Activated CD8-positive, alpha-beta T cell treated with anti-CD3 and anti-CD28 coated beads for 36 hours (primary cell): ENCODE measurements around the gene THRSP. TPM values are rescaled to one million over a fixed set of nuclear protein-coding genes. Genes with fewer than 3 reads are reported as not detected.
"Not testable (repeated sequence)": the region's sequence is repeated elsewhere in the genome, so short reads cannot be mapped to it uniquely, and the experiment has no call there.

Experiments used
- ATAC-seq: fragments of 200-7000 bp; cut with Tn5 transposase; one replicate; pipeline ENCODE4 v1.10.0; 2021; ENCODE audit warnings: mild to moderate bottlenecking, moderate library complexity
- CTCF ChIA-PET: fragments of 350-600 bp; sonication (Branson Sonifier 250); formaldehyde crosslinking; loops from one replicate; lab custom pipeline; 2021; ENCODE audit warnings: antibody characterized with exemption; lab: Charles Lee
- POLR2A ChIA-PET: fragments of 350-600 bp; sonication (Branson Sonifier 250); formaldehyde crosslinking; loops from one replicate; lab custom pipeline; 2021; ENCODE audit warnings: antibody characterized with exemption; lab: Charles Lee
- DNase-seq: peaks from one replicate; pipeline ENCODE4 v3.0.0-alpha.2; 2020
- H3K27ac Mint-ChIP-seq: one replicate; pipeline ENCODE4 v1.8.0; 2021; ENCODE audit warnings: mild to moderate bottlenecking, mixed read lengths
- H3K27me3 Mint-ChIP-seq: one replicate; pipeline ENCODE4 v1.8.0; 2021; ENCODE audit warnings: mixed read lengths
- H3K36me3 Mint-ChIP-seq: one replicate; pipeline ENCODE4 v1.8.0; 2021; ENCODE audit warnings: low read depth, mixed read lengths
- H3K4me1 Mint-ChIP-seq: one replicate; pipeline ENCODE4 v1.8.0; 2021; ENCODE audit warnings: low read depth, mixed read lengths
- H3K4me3 Mint-ChIP-seq: one replicate; pipeline ENCODE4 v1.8.0; 2021; ENCODE audit warnings: mild to moderate bottlenecking, moderate library complexity, mixed read lengths
- H3K9me3 Mint-ChIP-seq: one replicate; pipeline ENCODE4 v1.8.0; 2021; ENCODE audit warnings: mixed read lengths
- intact Hi-C: fragments of 100-400 bp; cut with micrococcal nuclease; formaldehyde crosslinking; loops from one replicate; pipeline ENCODE4 v1.10.0; 2022
- total RNA-seq, 2 experiments: library from RNA; stranded (reverse); gene quantifications; one replicate each; pipeline ENCODE4 v1.2.3, GENCODE V29; 2021
- TF ChIP-seq, protein P1 (sequence below): fragments of 200-600 bp; IDR thresholded peaks from one replicate; pipeline ENCODE4 v1.8.0; 2022; ENCODE audit warnings: antibody characterized with exemption, mild to moderate bottlenecking

THRSP gene
- total RNA-seq, 2 experiments from 2014 or later = not detected

DNA sequence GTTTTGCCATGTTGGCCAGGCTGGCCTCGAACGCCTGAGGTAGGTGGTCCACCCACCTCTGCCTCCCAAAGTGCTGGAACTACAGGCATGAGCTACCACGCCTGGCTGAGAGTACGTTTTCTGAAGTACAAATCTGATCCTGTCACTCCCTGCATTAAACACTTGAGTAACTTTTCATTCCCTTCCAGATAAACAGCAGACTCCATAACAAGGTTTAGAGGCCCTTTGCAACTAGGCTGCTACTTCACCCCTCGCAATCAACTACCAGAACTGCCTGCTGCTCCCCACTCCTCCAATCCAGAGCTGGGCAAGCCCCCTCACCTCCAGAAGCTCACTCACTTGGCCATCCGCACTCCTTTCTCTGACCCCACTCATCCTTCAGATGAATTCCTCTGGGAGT lies 42.0 kb upstream of the THRSP start:
- no peak overlapping the region for H3K4me3 Mint-ChIP-seq
- ChIA-PET CTCF (interaction anchor here (2.5 kb wide), 1 partner anchor 24 kb away, joined by 15 read pairs; no protein-coding TSS in a partner anchor), POLR2A (no interaction called here)
- intact Hi-C loops = no loop called here
- no peak overlapping the region for H3K27ac Mint-ChIP-seq
- DNase-seq (no peak), ATAC-seq (no peak)
- no peaks in the 10 kb centered on the region for H3K4me1 Mint-ChIP-seq
- H3K27me3 Mint-ChIP-seq = peaks cover 12% of the 10 kb centered on the region
- H3K9me3 Mint-ChIP-seq = no peaks in the 10 kb centered on the region
- TF ChIP-seq, protein P1, sequence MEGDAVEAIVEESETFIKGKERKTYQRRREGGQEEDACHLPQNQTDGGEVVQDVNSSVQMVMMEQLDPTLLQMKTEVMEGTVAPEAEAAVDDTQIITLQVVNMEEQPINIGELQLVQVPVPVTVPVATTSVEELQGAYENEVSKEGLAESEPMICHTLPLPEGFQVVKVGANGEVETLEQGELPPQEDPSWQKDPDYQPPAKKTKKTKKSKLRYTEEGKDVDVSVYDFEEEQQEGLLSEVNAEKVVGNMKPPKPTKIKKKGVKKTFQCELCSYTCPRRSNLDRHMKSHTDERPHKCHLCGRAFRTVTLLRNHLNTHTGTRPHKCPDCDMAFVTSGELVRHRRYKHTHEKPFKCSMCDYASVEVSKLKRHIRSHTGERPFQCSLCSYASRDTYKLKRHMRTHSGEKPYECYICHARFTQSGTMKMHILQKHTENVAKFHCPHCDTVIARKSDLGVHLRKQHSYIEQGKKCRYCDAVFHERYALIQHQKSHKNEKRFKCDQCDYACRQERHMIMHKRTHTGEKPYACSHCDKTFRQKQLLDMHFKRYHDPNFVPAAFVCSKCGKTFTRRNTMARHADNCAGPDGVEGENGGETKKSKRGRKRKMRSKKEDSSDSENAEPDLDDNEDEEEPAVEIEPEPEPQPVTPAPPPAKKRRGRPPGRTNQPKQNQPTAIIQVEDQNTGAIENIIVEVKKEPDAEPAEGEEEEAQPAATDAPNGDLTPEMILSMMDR = no peak
- no peaks in the 10 kb centered on the region for H3K36me3 Mint-ChIP-seq

DNA sequence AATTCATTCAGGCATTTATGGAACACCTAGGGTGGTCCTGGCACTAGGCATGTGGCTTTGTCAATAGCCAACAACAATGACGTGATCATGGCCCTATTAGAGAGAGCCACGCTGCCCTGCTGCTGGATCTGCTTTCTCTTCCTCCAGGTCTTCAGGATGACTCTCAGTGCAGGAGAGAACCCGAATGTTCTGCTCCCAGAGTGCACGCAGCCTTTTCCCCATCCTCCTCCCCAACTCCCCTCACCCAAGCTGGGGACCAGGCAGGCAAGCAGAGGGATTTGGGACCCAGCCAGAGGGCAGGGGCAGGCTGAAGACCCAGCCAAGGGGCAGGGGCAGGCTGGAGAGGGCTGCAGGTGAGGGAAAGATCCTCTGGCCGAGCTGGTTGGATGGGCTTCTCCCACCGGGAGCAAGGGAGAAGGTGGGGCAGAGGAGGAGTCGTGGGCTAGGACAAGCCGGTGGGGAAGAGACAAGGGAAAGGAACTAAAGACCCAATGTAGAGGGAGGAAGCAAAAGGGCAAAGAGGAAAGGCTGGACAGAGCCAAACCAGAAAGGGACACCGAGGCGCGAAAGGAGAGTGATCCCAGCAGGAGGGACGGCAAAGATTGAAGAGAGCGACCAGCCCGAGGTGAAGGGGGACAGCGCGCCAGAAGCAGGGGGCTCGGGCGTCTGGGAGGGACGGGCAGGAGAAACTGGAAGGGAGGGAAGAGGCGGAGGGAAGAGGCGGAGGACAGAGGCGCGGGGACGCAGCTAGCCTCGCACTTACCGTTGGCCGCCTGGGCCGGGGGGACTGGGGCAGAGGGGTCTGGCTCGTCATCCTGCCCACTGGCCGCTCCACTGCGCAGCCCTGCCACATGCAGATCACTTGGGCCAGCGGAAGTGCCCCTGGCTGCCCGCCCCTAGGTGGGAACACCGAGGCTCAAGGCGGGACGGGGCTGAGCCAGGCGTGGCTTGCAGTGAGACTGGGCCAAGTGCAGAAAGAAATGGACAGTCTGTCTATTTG lies 41.0 kb upstream of the THRSP start, which contains the start of gene KCTD14:
Gene KCTD14, minus strand, starts transcription at position 880 of the 1,000 bp plus-strand sequence. Its CDS starts 27 bp downstream, at position 853.
- TF ChIP-seq, protein P1 = no peak
- peaks cover 12% of the 10 kb centered on the region for H3K27me3 Mint-ChIP-seq
- no peaks in the 10 kb centered on the region for H3K9me3 Mint-ChIP-seq
- H3K36me3 Mint-ChIP-seq = no peaks in the 10 kb centered on the region
- CTCF ChIA-PET = interaction anchor here (2.5 kb wide), 1 partner anchor 23 kb away, joined by 15 read pairs; no protein-coding TSS in a partner anchor
- DNase-seq (no peak), ATAC-seq (no peak)
- H3K4me1 Mint-ChIP-seq = no peaks in the 10 kb centered on the region
- intact Hi-C loops = no loop called here
- POLR2A ChIA-PET = no interaction called here
- no peak within 1 kb of the TSS for H3K27ac Mint-ChIP-seq
- no peak within 1 kb of the TSS for H3K4me3 Mint-ChIP-seq

DNA sequence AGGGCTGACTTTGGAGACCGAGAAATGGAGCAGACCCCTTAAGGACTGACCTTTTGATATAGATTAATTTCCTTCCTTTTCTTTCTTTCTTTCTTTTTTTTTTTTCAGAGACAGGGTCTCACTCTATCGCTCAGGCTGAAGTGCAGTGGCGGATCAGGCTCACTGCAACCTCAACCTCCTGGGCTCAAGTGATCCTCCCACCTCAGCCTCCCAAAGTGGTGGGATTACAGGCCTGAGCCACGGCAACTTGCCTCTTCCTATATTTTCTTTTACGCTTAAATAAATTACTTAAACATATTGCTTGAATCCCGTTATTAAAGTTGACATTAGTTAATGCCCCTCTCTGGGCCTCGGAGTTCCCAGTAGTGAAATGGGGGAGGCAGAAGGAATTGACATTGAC lies 40.2 kb upstream of the THRSP start:
- Mint-ChIP-seq H3K27me3 (peaks cover 12% of the 10 kb centered on the region), H3K4me3 (no peak overlapping the region), H3K9me3 (no peaks in the 10 kb centered on the region), H3K36me3 (no peaks in the 10 kb centered on the region), H3K27ac (no peak overlapping the region), H3K4me1 (no peaks in the 10 kb centered on the region)
- TF ChIP-seq, protein P1 = no peak
- no peak for ATAC-seq
- intact Hi-C loops = no loop called here
- POLR2A ChIA-PET = no interaction called here
- CTCF ChIA-PET = interaction anchor here (0.9 kb wide), 1 partner anchor 24 kb away, joined by 3 read pairs; no protein-coding TSS in a partner anchor
- no peak for DNase-seq

DNA sequence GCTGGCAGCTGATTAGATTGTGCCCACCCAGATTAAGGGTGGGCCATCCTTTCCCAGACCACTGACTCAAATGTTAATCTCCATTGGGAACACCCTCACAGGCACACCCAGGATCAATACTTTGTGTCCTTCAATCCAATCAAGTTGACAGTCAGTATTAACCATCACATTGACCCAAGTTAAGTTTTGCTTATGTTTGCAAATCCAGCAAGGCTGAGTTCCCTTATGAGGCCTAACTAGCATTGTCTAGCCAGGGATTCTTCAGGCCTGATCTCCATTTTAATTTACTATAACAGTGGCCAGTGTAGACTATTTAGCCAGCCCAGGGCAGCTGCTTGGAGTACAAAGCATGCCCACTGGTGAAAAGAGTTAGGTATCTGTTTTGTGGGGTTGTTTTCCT lies 38.3 kb upstream of the THRSP start:
- CTCF ChIA-PET = no interaction called here
- Mint-ChIP-seq H3K9me3 (no peaks in the 10 kb centered on the region), H3K4me3 (no peak overlapping the region), H3K4me1 (no peaks in the 10 kb centered on the region), H3K27me3 (peaks cover 12% of the 10 kb centered on the region), H3K36me3 (no peaks in the 10 kb centered on the region), H3K27ac (no peak overlapping the region)
- intact Hi-C loops = no loop called here
- POLR2A ChIA-PET = no interaction called here
- TF ChIP-seq, protein P1 = no peak
- no peak for ATAC-seq
- DNase-seq = no peak

DNA sequence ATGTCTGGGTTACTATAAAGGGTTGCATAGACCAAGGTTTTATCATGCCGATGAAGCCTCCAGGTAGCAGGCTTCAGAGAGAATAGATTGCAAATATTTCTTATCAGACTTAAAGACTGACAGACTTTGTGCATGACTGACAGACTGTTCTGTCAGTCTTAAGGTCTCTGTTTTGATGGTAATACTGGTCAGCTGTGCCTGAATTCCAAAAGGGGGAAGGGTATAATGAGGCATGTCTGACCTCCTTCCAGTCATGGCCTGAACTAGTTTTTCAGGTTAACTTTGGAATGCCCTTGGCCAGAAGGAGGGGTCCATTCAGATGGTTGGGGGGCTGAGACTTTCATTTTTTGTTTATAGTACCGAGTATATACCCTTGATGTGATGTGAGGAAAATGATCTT lies 35.9 kb upstream of the THRSP start:
- DNase-seq = no peak
- Mint-ChIP-seq H3K27ac (no peak overlapping the region), H3K27me3 (peaks cover 1% of the 10 kb centered on the region), H3K9me3 (no peaks in the 10 kb centered on the region), H3K4me3 (no peak overlapping the region), H3K4me1 (no peaks in the 10 kb centered on the region), H3K36me3 (no peaks in the 10 kb centered on the region)
- ChIA-PET POLR2A (no interaction called here), CTCF (interaction anchor here (1.1 kb wide), 1 partner anchor 18 kb away, joined by 3 read pairs; no protein-coding TSS in a partner anchor)
- intact Hi-C loops = no loop called here
- TF ChIP-seq, protein P1 = no peak
- no peak for ATAC-seq

DNA sequence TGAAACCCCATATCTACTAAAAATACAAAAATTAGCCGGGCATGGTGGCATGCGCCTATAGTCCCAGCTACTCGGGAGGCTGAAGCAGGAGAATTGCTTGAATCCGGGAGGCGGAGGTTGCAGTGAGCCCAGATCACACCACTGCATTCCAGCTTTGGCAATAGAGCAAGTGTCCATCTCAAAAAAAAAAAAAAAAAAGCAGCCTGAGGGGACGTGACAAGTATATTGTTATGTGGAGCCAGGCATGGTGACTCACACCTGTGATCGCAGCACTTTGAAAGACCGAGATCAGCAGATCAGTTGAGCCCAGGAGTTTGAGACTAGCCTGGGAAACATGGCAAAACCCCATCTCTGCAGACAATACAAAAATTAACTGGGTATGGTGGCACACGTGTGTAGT lies 35.2 kb upstream of the THRSP start:
- ATAC-seq, CTCF ChIA-PET, H3K4me3 Mint-ChIP-seq, H3K9me3 Mint-ChIP-seq, H3K27ac Mint-ChIP-seq, H3K27me3 Mint-ChIP-seq, intact Hi-C loops, DNase-seq, H3K36me3 Mint-ChIP-seq, POLR2A ChIA-PET, H3K4me1 Mint-ChIP-seq: not testable (repeated sequence)
